Activated T-helper 17 cell treated with anti-CD3 and anti-CD28 coated beads, Interleukin-2, amount 50 U/mL, for 72 hours (primary cell): Measurements from ENCODE around the gene CFAP299. TPM values are rescaled to one million over a fixed set of nuclear protein-coding genes. Genes with fewer than 3 reads are reported as not detected.
A peak's percentile ranks its signal among the peaks of the same experiment; 100 is the strongest.

Source experiments
- ATAC-seq: fragments of 150-1000 bp; cut with Tn5 transposase; replicated peaks from 2 replicates; pipeline ENCODE4 v1.10.0; 2021; ENCODE audit warnings: mild to moderate bottlenecking, moderate library complexity
- H3K27ac Mint-ChIP-seq: one replicate; pipeline ENCODE4 v1.8.0; 2022; ENCODE audit warnings: mixed read lengths
- H3K27me3 Mint-ChIP-seq: one replicate; pipeline ENCODE4 v1.8.0; 2022; ENCODE audit warnings: mixed read lengths
- H3K36me3 Mint-ChIP-seq: one replicate; pipeline ENCODE4 v1.8.0; 2022; ENCODE audit warnings: low read depth, mild to moderate bottlenecking, mixed read lengths
- H3K4me1 Mint-ChIP-seq: one replicate; pipeline ENCODE4 v1.8.0; 2022; ENCODE audit warnings: mixed read lengths
- H3K4me3 Mint-ChIP-seq: one replicate; pipeline ENCODE4 v1.8.0; 2022; ENCODE audit warnings: mild to moderate bottlenecking, mixed read lengths
- H3K9me3 Mint-ChIP-seq: one replicate; pipeline ENCODE4 v1.8.0; 2022; ENCODE audit warnings: mixed read lengths
- total RNA-seq, 2 donors: library from RNA; stranded (reverse); gene quantifications; one replicate each; pipeline ENCODE4 v1.2.3, GENCODE V29; 2022

Gene CFAP299
- total RNA-seq, 2 donors from 2014 or later = 1.1 TPM; not detected in 1

GRCh38 chr4:80852061-80852460 lies 516.5 kb downstream of the CFAP299 start:
- H3K36me3 Mint-ChIP-seq = no peaks in the 10 kb centered on the region
- no peak for ATAC-seq
- no peak overlapping the region for H3K4me3 Mint-ChIP-seq
- no peaks in the 10 kb centered on the region for H3K4me1 Mint-ChIP-seq
- no peaks in the 10 kb centered on the region for H3K9me3 Mint-ChIP-seq
- no peak overlapping the region for H3K27ac Mint-ChIP-seq
- H3K27me3 Mint-ChIP-seq = no peaks in the 10 kb centered on the region

DNA sequence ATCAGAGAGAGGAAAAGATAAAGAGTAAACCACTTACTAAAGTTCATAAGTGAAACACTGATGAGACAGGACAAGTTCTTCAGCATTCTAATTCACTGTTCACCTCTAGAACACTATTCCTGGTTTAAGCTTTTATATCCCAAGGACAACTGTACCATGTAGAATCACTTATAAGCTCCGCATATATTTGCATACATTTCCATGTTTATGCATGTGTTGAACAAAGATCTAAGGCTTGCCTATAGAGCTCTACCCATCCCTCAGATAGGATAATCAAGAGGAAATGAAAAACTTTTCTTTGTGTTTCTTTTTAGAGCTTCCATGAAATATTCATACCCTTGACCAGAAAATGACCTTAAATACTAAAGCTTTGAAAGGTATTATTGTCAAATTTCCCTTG lies 538.0 kb downstream of the CFAP299 start:
- Mint-ChIP-seq H3K4me3 (no peak overlapping the region), H3K27me3 (peaks cover 3% of the 10 kb centered on the region), H3K9me3 (no peaks in the 10 kb centered on the region), H3K4me1 (no peaks in the 10 kb centered on the region), H3K27ac (no peak overlapping the region), H3K36me3 (no peaks in the 10 kb centered on the region)
- no peak for ATAC-seq

GRCh38 chr4:80874979-80875378 lies 539.4 kb downstream of the CFAP299 start:
- ATAC-seq = no peak
- H3K4me1 Mint-ChIP-seq = no peaks in the 10 kb centered on the region

GRCh38 chr4:80875642-80876041 lies 540.1 kb downstream of the CFAP299 start:
- H3K27ac Mint-ChIP-seq = no peak overlapping the region
- H3K27me3 Mint-ChIP-seq = peaks cover 7% of the 10 kb centered on the region
- H3K9me3 Mint-ChIP-seq = no peaks in the 10 kb centered on the region
- H3K4me3 Mint-ChIP-seq = no peak overlapping the region
- H3K36me3 Mint-ChIP-seq = no peaks in the 10 kb centered on the region
- H3K4me1 Mint-ChIP-seq = no peaks in the 10 kb centered on the region
- ATAC-seq = peak; percentile 23

More at GRCh38 chr4:80874979-80875378, 539.4 kb downstream of the CFAP299 start:
- no peak overlapping the region for H3K4me3 Mint-ChIP-seq
- no peaks in the 10 kb centered on the region for H3K36me3 Mint-ChIP-seq
- no peak overlapping the region for H3K27ac Mint-ChIP-seq
- no peaks in the 10 kb centered on the region for H3K9me3 Mint-ChIP-seq
- peaks cover 6% of the 10 kb centered on the region for H3K27me3 Mint-ChIP-seq

DNA sequence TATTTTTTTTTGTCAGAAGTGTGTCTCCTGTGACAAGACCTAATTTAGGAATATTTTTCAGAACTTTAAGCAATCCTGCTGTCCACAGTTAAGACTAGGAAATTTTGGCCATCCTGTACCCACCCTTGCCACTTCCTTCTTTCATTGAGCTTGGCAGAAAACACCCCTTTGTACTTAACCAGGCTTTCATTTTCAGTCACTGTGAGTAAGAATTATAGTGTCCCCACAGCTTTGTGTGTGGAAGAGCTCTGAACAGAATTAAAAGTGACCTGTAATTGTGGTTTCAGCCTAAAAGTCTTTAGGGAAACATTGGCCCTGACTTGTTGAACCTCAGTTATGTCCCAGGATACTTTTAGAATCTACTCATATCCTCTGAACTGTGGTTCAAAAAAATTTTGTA lies 541.3 kb downstream of the CFAP299 start:
- Mint-ChIP-seq H3K27me3 (peaks cover 7% of the 10 kb centered on the region), H3K36me3 (no peaks in the 10 kb centered on the region), H3K9me3 (no peaks in the 10 kb centered on the region), H3K27ac (no peak overlapping the region), H3K4me3 (no peak overlapping the region), H3K4me1 (no peaks in the 10 kb centered on the region)
- peak; percentile 31 for ATAC-seq

- Mint-ChIP-seq H3K4me3 (no peak overlapping the region), H3K36me3 (no peaks in the 10 kb centered on the region), H3K27ac (no peak overlapping the region), H3K27me3 (peaks cover 10% of the 10 kb centered on the region), H3K9me3 (no peaks in the 10 kb centered on the region), H3K4me1 (no peaks in the 10 kb centered on the region)
- ATAC-seq = no peak
Observed at GRCh38 chr4:80878218-80878617, 542.7 kb downstream of the CFAP299 start.

- Mint-ChIP-seq H3K36me3 (no peaks in the 10 kb centered on the region), H3K27ac (no peak overlapping the region), H3K4me1 (no peaks in the 10 kb centered on the region), H3K9me3 (no peaks in the 10 kb centered on the region), H3K4me3 (no peak overlapping the region), H3K27me3 (no peaks in the 10 kb centered on the region)
- peak; percentile 29 for ATAC-seq
Observed at GRCh38 chr4:80897537-80898303, 562.2 kb downstream of the CFAP299 start.

- Mint-ChIP-seq H3K9me3 (no peaks in the 10 kb centered on the region), H3K27ac (no peak overlapping the region), H3K36me3 (no peaks in the 10 kb centered on the region), H3K27me3 (no peaks in the 10 kb centered on the region), H3K4me1 (no peaks in the 10 kb centered on the region), H3K4me3 (no peak overlapping the region)
- ATAC-seq = no peak
Observed at GRCh38 chr4:80900908-80901307, 565.4 kb downstream of the CFAP299 start.

DNA sequence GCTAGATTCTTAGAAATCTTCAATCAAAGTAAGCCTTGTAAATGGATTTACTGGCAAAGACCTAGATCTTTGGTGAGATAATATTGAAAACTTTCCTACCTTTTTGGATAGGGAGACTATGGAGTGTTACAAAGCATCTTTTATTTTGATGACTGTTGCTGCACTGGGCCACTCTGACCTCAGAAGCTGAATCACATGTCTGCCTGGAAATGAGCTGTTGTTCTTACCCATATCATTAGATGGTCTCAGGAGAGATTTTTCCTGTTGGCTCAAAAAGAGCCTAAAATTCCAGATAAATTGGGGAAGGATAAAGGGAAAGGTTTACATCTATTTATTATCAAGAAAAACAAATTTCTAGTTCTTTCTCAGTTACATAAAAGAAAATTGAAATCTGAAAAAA lies 567.5 kb downstream of the CFAP299 start:
- ATAC-seq = no peak
- Mint-ChIP-seq H3K36me3 (no peaks in the 10 kb centered on the region), H3K9me3 (peaks cover 11% of the 10 kb centered on the region)

GRCh38 chr4:80909938-80910337 lies 574.4 kb downstream of the CFAP299 start:
- Mint-ChIP-seq H3K27me3 (no peaks in the 10 kb centered on the region), H3K27ac (no peak overlapping the region), H3K4me3 (no peak overlapping the region), H3K4me1 (no peaks in the 10 kb centered on the region), H3K36me3 (no peaks in the 10 kb centered on the region), H3K9me3 (peaks cover 12% of the 10 kb centered on the region)
- no peak for ATAC-seq

More for the DNA sequence above, 567.5 kb downstream of the CFAP299 start:
- Mint-ChIP-seq H3K4me1 (no peaks in the 10 kb centered on the region), H3K4me3 (no peak overlapping the region), H3K27ac (no peak overlapping the region), H3K27me3 (no peaks in the 10 kb centered on the region)

GRCh38 chr4:80911458-80911857 lies 575.9 kb downstream of the CFAP299 start:
- H3K36me3 Mint-ChIP-seq = no peaks in the 10 kb centered on the region
- H3K27ac Mint-ChIP-seq = no peak overlapping the region
- no peak overlapping the region for H3K4me3 Mint-ChIP-seq
- ATAC-seq = peak; percentile 46
- H3K9me3 Mint-ChIP-seq = peaks cover 12% of the 10 kb centered on the region
- H3K27me3 Mint-ChIP-seq = peaks cover 4% of the 10 kb centered on the region
- H3K4me1 Mint-ChIP-seq = no peaks in the 10 kb centered on the region

DNA sequence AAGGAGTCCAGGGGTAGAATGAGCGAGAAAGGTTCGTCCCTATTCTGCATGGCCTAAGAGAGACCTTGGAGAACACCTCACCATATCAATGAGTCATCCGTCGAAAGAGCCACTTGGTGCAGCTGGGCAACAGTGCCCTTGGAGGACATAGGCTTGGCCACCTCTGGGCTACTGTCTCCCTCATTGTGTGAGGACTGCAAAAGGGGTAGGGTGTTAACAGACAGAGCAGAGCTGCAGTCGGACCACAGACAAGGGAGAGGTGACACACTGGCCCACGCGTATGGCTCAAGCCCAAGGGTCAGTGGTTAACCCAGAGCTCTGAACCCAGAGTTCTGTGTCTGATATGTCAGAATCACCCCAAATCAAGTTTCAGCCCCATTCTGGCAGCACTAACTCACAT lies 576.8 kb downstream of the CFAP299 start:
- Mint-ChIP-seq H3K27ac (no peak overlapping the region), H3K36me3 (no peaks in the 10 kb centered on the region), H3K4me1 (no peaks in the 10 kb centered on the region), H3K27me3 (peaks cover 10% of the 10 kb centered on the region), H3K9me3 (peaks cover 6% of the 10 kb centered on the region), H3K4me3 (no peak overlapping the region)
- no peak for ATAC-seq

GRCh38 chr4:80913381-80913780 lies 577.9 kb downstream of the CFAP299 start:
- Mint-ChIP-seq H3K36me3 (no peaks in the 10 kb centered on the region), H3K4me3 (no peak overlapping the region), H3K27me3 (peaks cover 10% of the 10 kb centered on the region), H3K4me1 (no peaks in the 10 kb centered on the region), H3K27ac (no peak overlapping the region), H3K9me3 (no peaks in the 10 kb centered on the region)
- peak; percentile 60 for ATAC-seq

DNA sequence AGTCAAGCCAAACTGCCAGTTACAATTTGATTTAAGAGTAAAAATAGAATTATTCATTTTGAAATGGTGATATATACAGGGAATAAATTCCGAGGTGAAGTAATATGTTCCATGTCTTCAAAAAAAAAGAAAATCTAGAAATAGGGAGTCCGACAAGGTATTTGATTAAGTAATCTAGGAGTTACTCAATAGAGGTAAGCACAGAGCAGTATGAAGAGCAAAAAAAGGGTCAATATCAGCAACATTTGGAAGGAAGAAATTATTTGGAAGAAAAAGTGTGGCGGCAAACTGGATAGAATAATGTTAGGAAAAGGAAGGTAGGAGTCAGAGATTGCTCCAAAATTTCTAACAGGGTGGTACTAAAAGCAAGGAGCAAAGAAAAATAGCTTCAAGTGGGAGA lies 581.2 kb downstream of the CFAP299 start:
- Mint-ChIP-seq H3K27ac (no peak overlapping the region), H3K4me1 (no peaks in the 10 kb centered on the region), H3K27me3 (peaks cover 10% of the 10 kb centered on the region), H3K9me3 (no peaks in the 10 kb centered on the region), H3K36me3 (no peaks in the 10 kb centered on the region), H3K4me3 (no peak overlapping the region)
- ATAC-seq = no peak

- Mint-ChIP-seq H3K36me3 (no peaks in the 10 kb centered on the region), H3K4me3 (no peak overlapping the region), H3K4me1 (no peaks in the 10 kb centered on the region), H3K9me3 (no peaks in the 10 kb centered on the region), H3K27me3 (peaks cover 10% of the 10 kb centered on the region), H3K27ac (no peak overlapping the region)
- ATAC-seq = no peak
Observed at GRCh38 chr4:80918004-80918403, 582.5 kb downstream of the CFAP299 start.
